ENCODE results near the gene AAK1. TPM values are rescaled to one million over a fixed set of nuclear protein-coding genes. Genes with fewer than 3 reads are reported as not detected.

The AAK1 gene
- total and polyA plus RNA-seq, 4 donors = 10.0 to 56.2 (median 27.3) TPM

- Histone ChIP-seq H3K9ac (ENCODE audit: insufficient read depth in 1 of 2, low read length in 2 of 2) (no peak overlapping the region), H3K27ac (ENCODE audit: low read depth in 1 of 2, low read length in 1 of 2) (no peak overlapping the region), H3K36me3 (ENCODE audit: control insufficient read depth in 4 of 4, insufficient read depth in 4 of 4, low read length in 4 of 4) (no peaks in the 10 kb centered on the region), H3K4me1 (ENCODE audit: control insufficient read depth in 5 of 5, insufficient read depth in 5 of 5, low read length in 5 of 5) (peaks cover 0 to 35% (median 0%) of the 10 kb centered on the region in 5 donors), H3K4me3 (no peak overlapping the region), H3K27me3 (ENCODE audit: control insufficient read depth in 3 of 3, insufficient read depth in 3 of 3, low read length in 2 of 3) (no peaks in the 10 kb centered on the region), H3K9me3 (ENCODE audit: control insufficient read depth in 4 of 4, insufficient read depth in 3 of 4, low read length in 3 of 4) (no peaks in the 10 kb centered on the region)
- ATAC-seq (ENCODE audit: insufficient read depth, low FRiP score) (no peak), DNase-seq (no peak)
- TF ChIP-seq CTCF (IDR thresholded peaks at IDR 0.05; ENCODE audit: control extremely low read depth, extremely low read depth) = no peak
Observed at GRCh38 chr2:69592511-69592910, 51.0 kb downstream of the AAK1 start.

DNA sequence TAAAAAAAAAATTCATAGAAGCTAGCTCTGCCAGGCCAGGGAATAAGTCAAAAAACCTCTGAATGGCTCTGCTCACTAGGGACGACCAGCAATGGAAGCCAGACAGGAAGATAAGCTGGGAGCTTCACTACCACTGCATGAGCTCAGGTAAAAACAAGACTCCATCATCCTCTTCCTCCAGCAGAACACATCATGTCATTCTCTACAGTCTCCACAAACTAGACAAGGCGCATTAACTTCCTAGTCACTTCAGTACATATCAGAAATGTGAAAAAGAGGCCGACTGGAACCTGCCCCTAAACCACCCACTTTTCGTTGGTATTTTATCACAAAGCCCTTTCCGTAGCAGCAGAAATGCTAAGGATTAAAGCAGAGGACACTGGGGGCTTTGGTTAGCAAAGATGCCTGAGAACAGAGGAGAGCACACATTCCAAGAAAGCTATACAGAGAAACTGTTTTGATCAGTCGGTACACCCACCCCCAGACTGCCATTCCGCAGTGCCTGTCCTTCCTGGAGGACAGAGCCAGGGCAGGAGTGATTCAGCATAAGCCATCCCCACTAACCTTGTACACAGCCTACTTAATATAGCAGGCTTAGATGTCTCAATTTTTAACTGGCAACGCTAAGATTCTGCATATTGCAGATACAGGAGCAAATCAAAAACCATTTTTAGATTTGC is 53.4 kb downstream of the AAK1 start:
- TF ChIP-seq CTCF (IDR thresholded peaks at IDR 0.05; ENCODE audit: control extremely low read depth, extremely low read depth) = no peak
- 51 to 72% methylated on average over 8 of the region's 8 CpGs for WGBS, 2 donors
- no peak for ATAC-seq (ENCODE audit: insufficient read depth, low FRiP score)
- Histone ChIP-seq H3K9ac (ENCODE audit: insufficient read depth in 1 of 2, low read length in 2 of 2) (no peak overlapping the region), H3K27me3 (ENCODE audit: control insufficient read depth in 3 of 3, insufficient read depth in 3 of 3, low read length in 2 of 3) (no peaks in the 10 kb centered on the region), H3K9me3 (ENCODE audit: control insufficient read depth in 4 of 4, insufficient read depth in 3 of 4, low read length in 3 of 4) (no peaks in the 10 kb centered on the region), H3K4me3 (no peak overlapping the region), H3K27ac (ENCODE audit: low read depth in 1 of 2, low read length in 1 of 2) (peak overlapping the region in 1 of 2 donors; percentile 96), H3K36me3 (ENCODE audit: control insufficient read depth in 4 of 4, insufficient read depth in 4 of 4, low read length in 4 of 4) (no peaks in the 10 kb centered on the region), H3K4me1 (ENCODE audit: control insufficient read depth in 5 of 5, insufficient read depth in 5 of 5, low read length in 5 of 5) (peaks cover 0 to 45% (median 0%) of the 10 kb centered on the region in 5 donors)
- DNase-seq = no peak

- no peak for TF ChIP-seq CTCF (IDR thresholded peaks at IDR 0.05; ENCODE audit: control extremely low read depth, extremely low read depth)
- ATAC-seq (ENCODE audit: insufficient read depth, low FRiP score) (no peak), DNase-seq (no peak)
- H3K27me3 ChIP-seq (ENCODE audit: control insufficient read depth in 3 of 3, insufficient read depth in 3 of 3, low read length in 2 of 3) = no peaks in the 10 kb centered on the region
- peak overlapping the region in 1 of 2 donors; percentile 66 for H3K27ac ChIP-seq (ENCODE audit: low read depth in 1 of 2, low read length in 1 of 2)
- no peaks in the 10 kb centered on the region for H3K9me3 ChIP-seq (ENCODE audit: control insufficient read depth in 4 of 4, insufficient read depth in 3 of 4, low read length in 3 of 4)
- H3K36me3 ChIP-seq (ENCODE audit: control insufficient read depth in 4 of 4, insufficient read depth in 4 of 4, low read length in 4 of 4) = no peaks in the 10 kb centered on the region
- H3K9ac ChIP-seq (ENCODE audit: insufficient read depth in 1 of 2, low read length in 2 of 2) = no peak overlapping the region
- WGBS, 2 donors = 79 to 84% methylated on average over 6 of the region's 6 CpGs
- H3K4me1 ChIP-seq (ENCODE audit: control insufficient read depth in 5 of 5, insufficient read depth in 5 of 5, low read length in 5 of 5) = peaks cover 0 to 47% (median 0%) of the 10 kb centered on the region in 5 donors
- no peak overlapping the region for H3K4me3 ChIP-seq
Observed at GRCh38 chr2:69588945-69589344, 54.6 kb downstream of the AAK1 start.

DNA sequence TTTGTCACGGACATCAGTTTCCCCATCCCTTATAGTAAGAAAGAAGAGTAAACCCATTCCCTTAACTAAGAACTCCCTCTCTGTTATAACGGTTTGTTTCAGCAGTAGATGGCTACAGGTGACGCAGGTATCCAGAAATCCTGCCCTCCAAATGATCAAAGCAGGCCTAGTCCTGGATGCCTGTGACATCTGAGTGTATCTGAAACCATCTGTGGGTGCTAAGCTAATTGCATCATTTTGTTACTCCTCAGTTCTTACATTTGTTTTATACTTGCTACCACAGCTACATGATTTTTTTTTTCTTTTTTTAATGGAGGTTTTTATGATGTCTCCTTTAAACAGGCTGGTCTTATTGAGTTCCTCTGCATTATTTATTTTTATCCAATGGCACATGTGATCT is 55.1 kb downstream of the AAK1 start:
- no peak for TF ChIP-seq CTCF (IDR thresholded peaks at IDR 0.05; ENCODE audit: control extremely low read depth, extremely low read depth)
- no peak overlapping the region for H3K4me3 ChIP-seq

More for the DNA sequence above, 55.1 kb downstream of the AAK1 start:
- no peak for DNase-seq
- WGBS, 2 donors = 94 to 97% methylated on average over 3 of the region's 3 CpGs
- H3K36me3 ChIP-seq (ENCODE audit: control insufficient read depth in 4 of 4, insufficient read depth in 4 of 4, low read length in 4 of 4) = no peaks in the 10 kb centered on the region
- ATAC-seq (ENCODE audit: insufficient read depth, low FRiP score) = no peak
- no peak overlapping the region for H3K27ac ChIP-seq (ENCODE audit: low read depth in 1 of 2, low read length in 1 of 2)
- peaks cover 0 to 49% (median 0%) of the 10 kb centered on the region in 5 donors for H3K4me1 ChIP-seq (ENCODE audit: control insufficient read depth in 5 of 5, insufficient read depth in 5 of 5, low read length in 5 of 5)
- no peaks in the 10 kb centered on the region for H3K27me3 ChIP-seq (ENCODE audit: control insufficient read depth in 3 of 3, insufficient read depth in 3 of 3, low read length in 2 of 3)
- no peaks in the 10 kb centered on the region for H3K9me3 ChIP-seq (ENCODE audit: control insufficient read depth in 4 of 4, insufficient read depth in 3 of 4, low read length in 3 of 4)
- H3K9ac ChIP-seq (ENCODE audit: insufficient read depth in 1 of 2, low read length in 2 of 2) = no peak overlapping the region

All from lung (tissue), 12 donors.